Activated gamma-delta T cell treated with Interleukin-2 at 50 U/mL for 16 hours (primary cell): Measurements from ENCODE around the gene GPRC5C.

Experiments used
- DNase-seq: peaks from one replicate; pipeline ENCODE4 v3.0.0-alpha.2; 2020

The GPRC5C gene

DNA sequence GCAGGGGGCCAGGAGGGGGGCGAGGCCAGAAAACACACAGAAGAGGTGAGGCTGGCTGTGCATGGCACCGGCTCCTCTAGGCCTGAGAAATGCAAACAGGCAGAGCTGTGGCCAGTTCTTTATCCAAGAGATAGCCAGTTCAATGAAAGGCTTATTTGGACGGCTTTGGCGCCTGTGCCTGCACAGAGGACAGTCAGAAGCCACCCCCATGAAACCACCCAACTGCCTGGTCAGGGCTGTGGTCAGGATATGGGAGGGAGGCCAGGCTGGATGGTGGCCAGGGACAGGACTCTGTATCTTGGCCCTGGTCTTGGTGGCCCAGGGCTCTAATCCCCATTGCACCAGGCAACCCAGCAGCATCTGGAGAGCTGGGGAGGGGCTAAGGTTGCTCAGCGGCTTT, 24.5 kb upstream of the GPRC5C start:
- DNase-seq, result no peak

DNA sequence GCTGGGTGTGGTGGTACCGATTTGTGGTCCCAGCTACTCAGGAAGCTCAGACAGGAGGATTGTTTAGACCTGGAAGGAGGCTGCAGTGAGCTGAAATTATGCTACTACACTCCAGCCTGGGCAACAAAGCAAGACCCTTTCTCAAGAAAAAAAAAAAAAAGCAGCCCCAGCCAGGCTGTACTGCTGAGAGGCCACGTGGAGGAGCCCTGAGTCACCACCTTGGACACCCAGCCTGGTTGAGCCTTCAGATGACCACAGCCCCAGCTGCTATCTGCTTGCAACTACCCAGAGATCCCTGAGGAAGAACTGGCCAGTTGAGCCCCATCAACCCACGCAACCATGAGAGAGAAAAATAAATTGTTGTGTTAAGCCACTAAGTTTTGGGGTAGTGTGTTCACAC, 23.6 kb upstream of the GPRC5C start:
- no peak for DNase-seq

GRCh38 chr17:74408815-74409214, 23.1 kb upstream of the GPRC5C start:
- DNase-seq, result no peak

GRCh38 chr17:74410001-74410443, 21.9 kb upstream of the GPRC5C start:
- no peak for DNase-seq

- DNase-seq, result no peak
Measured at GRCh38 chr17:74412581-74412980, 19.3 kb upstream of the GPRC5C start.

GRCh38 chr17:74413491-74413890, 18.4 kb upstream of the GPRC5C start:
- DNase-seq, result no peak

DNA sequence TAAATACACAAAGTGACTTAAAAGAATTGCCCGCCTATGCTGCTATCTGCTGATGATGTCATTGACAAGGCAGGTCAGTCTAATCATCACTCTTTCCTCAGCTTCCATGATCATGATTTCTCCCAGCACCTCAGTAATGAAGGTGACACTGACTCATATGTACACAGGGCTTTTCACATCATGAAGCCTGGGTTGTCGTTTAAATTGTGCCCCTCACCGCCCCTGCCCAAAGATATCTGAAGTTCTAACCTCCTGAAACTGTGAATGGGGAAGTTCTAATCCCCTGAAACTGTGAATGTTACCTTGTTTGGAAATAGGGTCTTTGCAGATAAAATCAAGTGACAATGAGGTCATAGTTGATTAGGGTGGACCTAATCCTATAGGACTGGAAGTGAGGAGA, 17.4 kb upstream of the GPRC5C start:
- DNase-seq, result no peak

- no peak for DNase-seq
Measured at GRCh38 chr17:74415608-74416396, 16.1 kb upstream of the GPRC5C start.

- no peak for DNase-seq
Measured at GRCh38 chr17:74417178-74418045, 14.5 kb upstream of the GPRC5C start.

- no peak for DNase-seq
Measured at GRCh38 chr17:74419928-74420411, 11.9 kb upstream of the GPRC5C start.

- DNase-seq, result no peak
Measured at GRCh38 chr17:74424117-74424516, 7.8 kb upstream of the GPRC5C start.

- DNase-seq, result no peak
Measured at GRCh38 chr17:74424657-74425056, 7.2 kb upstream of the GPRC5C start.

DNA sequence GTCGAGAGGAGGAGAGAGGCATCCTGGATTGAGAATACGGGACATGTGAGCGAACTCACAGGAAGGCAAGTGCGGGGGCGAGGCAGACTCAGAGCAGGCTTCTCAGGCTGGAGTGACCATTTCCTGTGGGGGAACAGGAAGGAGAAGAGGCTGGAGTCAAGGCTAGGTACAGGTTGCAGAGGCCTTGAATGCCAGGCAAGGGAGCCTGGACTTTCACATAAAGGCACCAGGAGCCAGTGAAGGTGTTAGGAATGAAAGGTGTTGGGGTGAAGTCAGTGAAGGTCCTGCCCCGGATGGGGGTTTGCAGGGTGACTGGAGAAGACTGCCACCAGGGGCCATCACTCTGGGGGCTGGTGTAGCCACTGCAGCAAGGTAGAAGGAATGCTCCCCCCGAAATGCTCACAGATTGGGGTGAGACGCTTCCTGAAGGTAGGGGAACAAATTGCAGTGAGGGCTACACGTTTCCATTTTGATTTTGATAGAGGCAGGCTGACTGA, 5.3 kb upstream of the GPRC5C start:
- DNase-seq, result no peak

DNA sequence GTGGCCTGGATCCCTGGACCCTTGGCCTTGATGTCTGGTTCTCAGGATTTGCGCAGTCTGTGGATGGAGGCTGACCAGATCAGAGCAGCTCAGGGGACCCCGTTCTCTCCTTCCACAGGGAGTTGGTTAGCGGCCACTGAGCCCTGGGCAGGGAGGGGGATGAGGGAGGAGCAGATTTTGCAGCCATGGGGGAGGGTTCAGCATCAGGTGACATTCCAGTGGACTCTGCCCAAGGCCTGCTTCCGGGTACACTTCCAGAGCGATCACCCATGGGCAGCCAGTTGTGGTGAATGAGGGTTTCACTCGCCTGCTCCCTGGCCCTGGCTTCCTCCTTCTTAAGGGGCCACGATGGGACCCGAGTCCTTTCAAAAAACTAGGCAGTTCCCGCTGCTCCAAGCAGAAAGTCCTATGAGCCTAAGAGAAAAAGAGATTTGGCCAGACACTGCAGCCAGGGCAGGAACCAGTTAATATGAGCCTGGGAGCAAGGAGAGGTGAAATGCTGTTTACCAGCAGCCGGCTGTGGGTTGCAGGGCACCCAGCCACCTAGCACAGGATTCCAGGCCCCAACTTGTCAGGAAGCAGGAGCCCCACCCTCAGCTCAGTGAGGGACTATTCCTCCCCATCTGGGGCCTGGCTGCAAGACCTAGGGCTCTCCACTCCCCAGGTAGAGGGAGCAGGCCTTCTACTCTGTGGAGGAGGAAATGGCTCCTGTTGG, 4.7 kb upstream of the GPRC5C start:
- DNase-seq, result no peak

DNA sequence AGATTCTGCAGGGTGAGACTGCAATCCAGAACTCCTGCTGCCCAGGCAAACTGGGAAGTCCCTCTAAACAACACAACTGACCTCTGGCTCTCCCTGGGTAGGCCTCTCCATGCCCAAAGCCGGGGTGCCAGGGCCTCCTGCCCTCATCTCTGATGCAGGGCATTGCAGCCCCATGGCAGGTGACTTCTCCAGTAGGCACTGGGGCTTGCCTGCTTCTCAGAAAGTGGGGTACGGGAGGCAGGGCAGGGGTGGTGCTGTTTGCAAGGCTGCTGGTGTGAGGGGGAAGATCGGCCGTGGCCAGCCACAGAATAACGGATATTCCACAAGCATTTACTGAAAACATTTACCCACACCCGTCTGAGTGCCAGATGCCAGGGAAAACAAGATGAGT, 4.1 kb upstream of the GPRC5C start:
- DNase-seq, result no peak

DNA sequence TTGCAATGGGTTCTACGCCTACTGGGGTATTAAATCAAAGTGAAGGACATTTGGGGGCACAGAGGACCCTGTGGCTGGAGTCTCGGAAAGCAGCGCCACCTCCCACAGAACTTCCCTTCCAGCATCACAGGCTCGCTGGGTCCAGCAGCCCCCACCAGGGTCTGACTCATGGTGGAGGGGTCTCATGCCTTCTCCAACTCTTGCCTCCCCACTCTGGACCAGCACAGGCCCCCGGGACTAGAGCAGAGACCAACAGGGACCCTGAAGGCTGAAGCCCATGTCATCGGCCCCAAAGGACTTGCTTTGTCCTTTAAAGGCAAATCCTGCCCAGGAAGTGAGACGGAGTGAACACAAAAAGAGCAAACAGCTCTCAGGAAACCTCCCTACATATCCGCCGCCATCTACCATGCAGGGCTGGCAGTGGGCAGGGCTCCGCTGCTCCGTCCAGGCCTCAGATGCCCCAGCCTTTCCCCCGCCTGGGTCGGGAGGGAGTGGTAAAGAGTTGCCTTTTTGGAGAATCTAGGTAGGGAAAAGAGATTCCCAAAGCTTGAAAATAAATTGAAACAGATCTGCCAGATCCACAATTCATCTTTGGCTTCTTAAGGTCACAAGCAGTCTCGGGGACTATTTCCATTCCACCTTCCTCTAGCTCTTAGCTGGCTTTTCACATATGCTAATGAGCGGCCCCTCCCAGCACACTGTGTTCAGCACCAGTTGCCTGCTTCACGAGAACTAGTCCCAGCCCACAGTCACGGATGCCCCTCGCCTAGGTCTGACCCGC, 2.1 kb upstream of the GPRC5C start:
- no peak for DNase-seq

- DNase-seq, result no peak
Measured at GRCh38 chr17:74430385-74430705, 1.5 kb upstream of the GPRC5C start.

GRCh38 chr17:74430706-74431567, 951 bp upstream of the GPRC5C start:
- DNase-seq, result no peak

DNA sequence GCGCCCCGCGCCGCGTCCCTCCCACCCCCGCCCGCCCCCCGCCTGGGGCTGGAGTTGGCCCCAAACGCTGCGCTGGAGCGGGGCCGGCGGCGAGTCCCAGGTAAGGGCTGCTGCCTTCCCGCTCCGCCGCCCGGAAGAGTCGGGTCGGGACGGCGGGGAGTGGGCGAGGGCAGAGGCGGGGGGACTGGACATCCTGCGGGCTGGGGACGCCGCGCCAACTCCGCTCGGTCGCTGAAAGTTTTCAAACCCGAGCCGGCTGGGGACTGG, 469 bp downstream of the GPRC5C start:
- DNase-seq, result no peak

DNA sequence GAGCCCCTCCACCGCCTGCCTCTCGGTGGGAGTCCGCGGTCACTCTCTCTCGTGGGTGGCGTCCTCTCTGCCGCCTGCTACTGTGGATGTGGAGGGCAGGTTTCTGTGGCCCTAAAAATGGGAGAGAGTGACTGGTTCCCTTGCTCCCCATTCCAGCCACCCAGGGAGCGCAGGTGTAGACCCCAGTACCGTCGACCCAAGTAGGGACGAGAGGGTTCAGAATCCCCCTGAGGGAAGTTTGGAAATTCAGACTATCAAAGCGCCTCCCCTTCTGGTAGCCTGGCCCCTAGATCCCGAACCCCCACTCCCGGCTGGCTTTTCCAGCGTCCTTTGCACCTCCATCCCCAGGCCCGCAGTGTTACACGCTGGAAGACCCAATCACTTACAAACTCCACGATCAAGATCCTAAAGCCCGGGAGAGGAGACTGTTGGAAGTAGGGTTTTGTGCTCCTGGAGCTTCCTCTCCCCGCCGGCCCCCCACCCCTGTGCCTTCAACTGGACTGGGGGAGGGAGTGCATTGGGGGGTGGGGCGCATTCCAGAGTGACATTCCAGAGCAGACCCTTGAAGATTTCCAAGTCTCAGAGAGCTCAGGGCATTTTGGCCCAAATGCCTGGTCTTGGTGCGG, 991 bp downstream of the GPRC5C start:
- DNase-seq, result no peak

DNA sequence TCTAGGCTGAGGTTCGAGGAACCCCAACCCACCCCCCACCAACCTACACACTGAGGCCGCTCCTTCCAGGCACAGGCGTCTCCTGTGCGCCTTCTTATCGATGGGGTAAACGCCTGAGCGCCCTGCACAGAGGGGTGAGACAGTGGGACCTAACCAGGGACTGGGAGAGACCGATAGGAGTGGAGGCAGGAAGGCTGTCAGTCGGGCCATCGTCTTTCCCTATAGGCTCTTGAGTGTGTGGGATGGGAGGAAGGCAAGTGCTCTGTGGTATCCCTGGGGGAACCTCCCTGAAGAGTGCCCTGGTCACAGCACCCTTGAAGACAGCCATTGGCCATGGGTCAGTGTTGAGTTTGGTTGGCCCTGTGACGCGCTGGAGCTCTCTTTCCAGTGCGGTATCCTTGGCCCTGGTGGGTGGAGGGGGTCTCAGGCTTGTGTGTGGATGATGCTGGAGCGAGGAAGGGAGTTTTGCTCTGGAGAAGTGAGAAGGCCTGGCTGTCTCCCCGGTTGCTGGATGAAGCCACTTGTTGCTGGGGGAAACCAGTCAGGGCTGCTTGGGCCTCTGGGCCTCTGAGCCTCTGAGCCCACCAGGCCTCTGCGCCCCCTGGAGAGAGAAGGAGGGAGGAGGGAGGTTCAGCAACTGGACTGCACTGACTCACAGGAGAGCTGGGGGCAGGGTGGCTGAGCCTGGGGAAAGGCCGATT, 1.7 kb downstream of the GPRC5C start:
- no peak for DNase-seq
